ENCODE data around the gene NR1D2. TPM values are rescaled to one million over a fixed set of nuclear protein-coding genes. Genes with fewer than 3 reads are reported as not detected.
A peak's percentile ranks its signal among the peaks of the same experiment; 100 is the strongest.

Gene NR1D2
- total and polyA plus RNA-seq, 11 donors: 5.6 to 62.1 (median 27.4) TPM

DNA sequence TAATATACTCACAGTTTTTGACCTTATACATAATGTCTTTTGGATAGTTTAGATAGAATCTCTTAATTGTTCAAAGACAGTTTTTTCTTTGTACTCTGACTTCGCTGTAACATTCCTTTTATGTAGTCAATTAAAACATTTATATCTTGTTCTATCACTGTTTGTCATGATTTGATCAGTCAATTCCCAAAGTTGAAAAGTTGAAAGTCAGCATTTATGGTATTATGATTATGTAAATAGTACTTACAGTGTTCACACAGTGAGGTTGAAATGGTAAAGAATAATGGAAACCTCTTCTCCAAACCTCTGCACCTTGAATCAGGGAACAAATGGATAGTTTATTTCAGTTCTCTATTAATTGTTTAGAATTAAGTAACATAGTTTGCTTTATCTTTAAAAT lies 26.6 kb downstream of the NR1D2 start:
- ATAC-seq: no peak
- intact Hi-C loops (cut with DNase I): no loop called here
- H3K9me3 ChIP-seq: peaks cover 0 to 9% (median 0%) of the 10 kb centered on the region in 12 donors
- TF ChIP-seq POLR2A (IDR thresholded peaks at IDR 0.05): no peak
- TF ChIP-seq, protein P1, sequence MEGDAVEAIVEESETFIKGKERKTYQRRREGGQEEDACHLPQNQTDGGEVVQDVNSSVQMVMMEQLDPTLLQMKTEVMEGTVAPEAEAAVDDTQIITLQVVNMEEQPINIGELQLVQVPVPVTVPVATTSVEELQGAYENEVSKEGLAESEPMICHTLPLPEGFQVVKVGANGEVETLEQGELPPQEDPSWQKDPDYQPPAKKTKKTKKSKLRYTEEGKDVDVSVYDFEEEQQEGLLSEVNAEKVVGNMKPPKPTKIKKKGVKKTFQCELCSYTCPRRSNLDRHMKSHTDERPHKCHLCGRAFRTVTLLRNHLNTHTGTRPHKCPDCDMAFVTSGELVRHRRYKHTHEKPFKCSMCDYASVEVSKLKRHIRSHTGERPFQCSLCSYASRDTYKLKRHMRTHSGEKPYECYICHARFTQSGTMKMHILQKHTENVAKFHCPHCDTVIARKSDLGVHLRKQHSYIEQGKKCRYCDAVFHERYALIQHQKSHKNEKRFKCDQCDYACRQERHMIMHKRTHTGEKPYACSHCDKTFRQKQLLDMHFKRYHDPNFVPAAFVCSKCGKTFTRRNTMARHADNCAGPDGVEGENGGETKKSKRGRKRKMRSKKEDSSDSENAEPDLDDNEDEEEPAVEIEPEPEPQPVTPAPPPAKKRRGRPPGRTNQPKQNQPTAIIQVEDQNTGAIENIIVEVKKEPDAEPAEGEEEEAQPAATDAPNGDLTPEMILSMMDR (IDR thresholded peaks at IDR 0.05): no peak
- no peaks in the 10 kb centered on the region for H3K27me3 ChIP-seq
- no peak for DNase-seq
- no peak overlapping the region for H3K27ac ChIP-seq
- peaks cover 0 to 24% (median 3%) of the 10 kb centered on the region in 12 donors for H3K4me1 ChIP-seq
- no peak overlapping the region for H3K4me3 ChIP-seq
- peaks cover 0 to 100% (median 72%) of the 10 kb centered on the region in 9 donors for H3K36me3 ChIP-seq
- WGBS, 4 donors: 93 to 100% (median 95%) methylated on average over 1 of the region's 1 CpG

DNA sequence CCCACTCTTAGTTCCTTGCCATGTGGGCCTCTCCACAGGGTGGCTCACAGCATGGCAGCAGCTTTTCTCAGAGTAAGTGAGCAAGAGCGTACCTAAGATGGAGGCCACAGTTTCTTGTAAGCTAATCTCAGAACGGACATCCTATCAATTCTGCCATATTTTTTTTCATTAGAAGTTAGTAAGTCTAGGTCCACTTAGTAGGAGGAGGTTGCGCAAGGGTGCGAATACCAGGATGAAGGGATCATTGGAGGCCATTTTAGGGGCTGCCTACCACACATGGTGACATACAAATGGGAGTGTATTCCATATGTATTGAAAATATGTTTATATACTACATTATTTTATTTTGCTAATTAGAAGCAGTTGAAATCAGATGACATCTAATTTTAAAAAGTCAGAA lies 31.5 kb downstream of the NR1D2 start:
- H3K4me3 ChIP-seq: no peak overlapping the region
- WGBS, 4 donors: 73 to 98% (median 89%) methylated on average over 4 of the region's 4 CpGs
- H3K27ac ChIP-seq: no peak overlapping the region
- peaks cover 0 to 86% (median 42%) of the 10 kb centered on the region in 9 donors for H3K36me3 ChIP-seq
- TF ChIP-seq, protein P1 (IDR thresholded peaks at IDR 0.05): no peak
- no peak for TF ChIP-seq POLR2A (IDR thresholded peaks at IDR 0.05)
- peaks cover 0 to 26% (median 12%) of the 10 kb centered on the region in 12 donors for H3K4me1 ChIP-seq
- H3K9me3 ChIP-seq: peaks cover 0 to 9% (median 0%) of the 10 kb centered on the region in 12 donors
- DNase-seq (no peak), ATAC-seq (no peak)
- no peaks in the 10 kb centered on the region for H3K27me3 ChIP-seq
- intact Hi-C loops (cut with DNase I): no loop called here

- Histone ChIP-seq H3K9me3 (peaks cover 0 to 9% (median 0%) of the 10 kb centered on the region in 12 donors), H3K27me3 (no peaks in the 10 kb centered on the region), H3K4me3 (no peak overlapping the region), H3K4me1 (peaks cover 0 to 31% (median 12%) of the 10 kb centered on the region in 12 donors), H3K27ac (no peak overlapping the region), H3K36me3 (peaks cover 0 to 56% (median 32%) of the 10 kb centered on the region in 9 donors)
- no peak for DNase-seq
- no peak for ATAC-seq
- no peak for TF ChIP-seq POLR2A (IDR thresholded peaks at IDR 0.05)
- TF ChIP-seq, protein P1 (IDR thresholded peaks at IDR 0.05): no peak
- intact Hi-C loops (cut with DNase I): no loop called here
Observed at GRCh38 chr3:23979569-23979968, 34.5 kb downstream of the NR1D2 start.

GRCh38 chr3:23981136-23981535 lies 36.0 kb downstream of the NR1D2 start:
- Histone ChIP-seq H3K36me3 (peaks cover 0 to 42% (median 21%) of the 10 kb centered on the region in 9 donors), H3K4me1 (peaks cover 0 to 31% (median 12%) of the 10 kb centered on the region in 12 donors), H3K27me3 (no peaks in the 10 kb centered on the region), H3K9me3 (peaks cover 0 to 6% (median 0%) of the 10 kb centered on the region in 12 donors), H3K4me3 (no peak overlapping the region), H3K27ac (no peak overlapping the region)
- 75 to 88% (median 77%) methylated on average over 4 to 7 of the region's 7 CpGs for WGBS, 4 donors
- TF ChIP-seq POLR2A (IDR thresholded peaks at IDR 0.05): no peak
- ATAC-seq (peak; percentile 68 to 87 (median 80)), DNase-seq (peak; percentile 27 to 71 (median 67))
- intact Hi-C loops (cut with DNase I): no loop called here

- peak in 3 of 4 donors; percentile 51 to 64 (median 52) for ATAC-seq
Observed at GRCh38 chr3:23981955-23982354, 36.9 kb downstream of the NR1D2 start.

More at GRCh38 chr3:23981955-23982354, 36.9 kb downstream of the NR1D2 start:
- no peak for DNase-seq
- H3K36me3 ChIP-seq: peaks cover 0 to 34% (median 15%) of the 10 kb centered on the region in 9 donors
- intact Hi-C loops (cut with DNase I): no loop called here
- no peaks in the 10 kb centered on the region for H3K9me3 ChIP-seq
- no peak for TF ChIP-seq POLR2A (IDR thresholded peaks at IDR 0.05)
- TF ChIP-seq, protein P1 (IDR thresholded peaks at IDR 0.05): no peak
- peaks cover 0 to 31% (median 12%) of the 10 kb centered on the region in 12 donors for H3K4me1 ChIP-seq
- H3K27me3 ChIP-seq: no peaks in the 10 kb centered on the region
- H3K27ac ChIP-seq: no peak overlapping the region
- no peak overlapping the region for H3K4me3 ChIP-seq
- 67 to 85% (median 78%) methylated on average over 5 of the region's 5 CpGs for WGBS, 4 donors
